ENCODE results near the gene MYBL2. TPM values are rescaled to one million over a fixed set of nuclear protein-coding genes. Genes with fewer than 3 reads are reported as not detected.

The MYBL2 gene
- total and polyA plus RNA-seq, 4 donors = 1.6 to 30.9 (median 1.9) TPM; not detected in 1

GRCh38 chr20:43755390-43755789, 88.5 kb downstream of the MYBL2 start:
- Histone ChIP-seq H3K4me3 (ENCODE audit: low read depth in 1 of 3, low read length in 3 of 3) (no peak overlapping the region), H3K27me3 (ENCODE audit: control insufficient read depth in 4 of 4, insufficient read depth in 4 of 4, low read length in 3 of 4) (peaks cover 0 to 4% (median 0%) of the 10 kb centered on the region in 4 donors), H3K9ac (ENCODE audit: low read depth in 1 of 2, low read length in 2 of 2) (no peak overlapping the region), H3K9me3 (ENCODE audit: control insufficient read depth in 4 of 4, low read length in 3 of 4) (no peaks in the 10 kb centered on the region), H3K36me3 (ENCODE audit: control insufficient read depth in 4 of 4, insufficient read depth in 3 of 4, low read depth in 1 of 4, low read length in 3 of 4) (no peaks in the 10 kb centered on the region), H3K27ac (ENCODE audit: low read depth in 1 of 2, low read length in 2 of 2) (no peak overlapping the region), H3K4me1 (ENCODE audit: control insufficient read depth in 4 of 4, insufficient read depth in 4 of 4, low read length in 3 of 4) (no peaks in the 10 kb centered on the region)
- TF ChIP-seq SP1 (IDR thresholded peaks at IDR 0.05) = no peak
- no peak for TF ChIP-seq YY1 (IDR thresholded peaks at IDR 0.05)
- TF ChIP-seq MAX (IDR thresholded peaks at IDR 0.05) = no peak
- no peak for TF ChIP-seq EGR1 (IDR thresholded peaks at IDR 0.05; ENCODE audit: low read depth in 2 of 2)
- no peak for TF ChIP-seq RAD21 (IDR thresholded peaks at IDR 0.05)
- TF ChIP-seq RXRA (IDR thresholded peaks at IDR 0.05) = no peak
- no peak for TF ChIP-seq FOXA2 (IDR thresholded peaks at IDR 0.05)
- no peak for TF ChIP-seq JUND (IDR thresholded peaks at IDR 0.05)
- TF ChIP-seq REST (IDR thresholded peaks at IDR 0.05) = no peak
- no peak for TF ChIP-seq ATF3 (IDR thresholded peaks at IDR 0.05)
- no peak for TF ChIP-seq GABPA (IDR thresholded peaks at IDR 0.05 in 1 of 2, conservative IDR thresholded peaks at IDR 0.05 in 1 of 2)
- TF ChIP-seq HNF4G (IDR thresholded peaks at IDR 0.05) = no peak
- no peak for TF ChIP-seq ZBTB33 (IDR thresholded peaks at IDR 0.05)
- no peak for TF ChIP-seq HNF4A (conservative IDR thresholded peaks at IDR 0.05)
- no peak for DNase-seq (ENCODE audit: low spot score)
- 89% methylated on average over 7 of the region's 7 CpGs for WGBS

- TF ChIP-seq NR2F2 (IDR thresholded peaks at IDR 0.05) = no peak
- TF ChIP-seq YY1 (IDR thresholded peaks at IDR 0.05) = no peak
- TF ChIP-seq GABPA (IDR thresholded peaks at IDR 0.05 in 1 of 2, conservative IDR thresholded peaks at IDR 0.05 in 1 of 2) = no peak
- no peak for TF ChIP-seq FOXA1 (IDR thresholded peaks at IDR 0.05)
- TF ChIP-seq FOXA2 (IDR thresholded peaks at IDR 0.05) = no peak
- TF ChIP-seq ATF3 (IDR thresholded peaks at IDR 0.05) = no peak
- no peak for TF ChIP-seq CTCF (IDR thresholded peaks at IDR 0.05; ENCODE audit: low read depth, low read length, missing input control)
- no peak for TF ChIP-seq JUND (IDR thresholded peaks at IDR 0.05)
- no peak for TF ChIP-seq EGR1 (IDR thresholded peaks at IDR 0.05; ENCODE audit: low read depth in 2 of 2)
- no peak for TF ChIP-seq HNF4G (IDR thresholded peaks at IDR 0.05)
- TF ChIP-seq MAX (IDR thresholded peaks at IDR 0.05) = no peak
- TF ChIP-seq TAF1 (conservative IDR thresholded peaks at IDR 0.05) = no peak
- no peak for TF ChIP-seq RAD21 (IDR thresholded peaks at IDR 0.05)
- no peak for TF ChIP-seq RXRA (IDR thresholded peaks at IDR 0.05)
- no peak for TF ChIP-seq SP1 (IDR thresholded peaks at IDR 0.05)
- no peak for TF ChIP-seq HNF4A (conservative IDR thresholded peaks at IDR 0.05)
- TF ChIP-seq ZBTB33 (IDR thresholded peaks at IDR 0.05) = no peak
- H3K27ac ChIP-seq (ENCODE audit: low read depth in 1 of 2, low read length in 2 of 2) = no peak overlapping the region
- no peak for DNase-seq (ENCODE audit: low spot score)
- peaks cover 0 to 4% (median 0%) of the 10 kb centered on the region in 4 donors for H3K27me3 ChIP-seq (ENCODE audit: control insufficient read depth in 4 of 4, insufficient read depth in 4 of 4, low read length in 3 of 4)
- no peaks in the 10 kb centered on the region for H3K4me1 ChIP-seq (ENCODE audit: control insufficient read depth in 4 of 4, insufficient read depth in 4 of 4, low read length in 3 of 4)
- 76% methylated on average over 8 of the region's 8 CpGs for WGBS
- H3K9ac ChIP-seq (ENCODE audit: low read depth in 1 of 2, low read length in 2 of 2) = no peak overlapping the region
- H3K36me3 ChIP-seq (ENCODE audit: control insufficient read depth in 4 of 4, insufficient read depth in 3 of 4, low read depth in 1 of 4, low read length in 3 of 4) = no peaks in the 10 kb centered on the region
- no peaks in the 10 kb centered on the region for H3K9me3 ChIP-seq (ENCODE audit: control insufficient read depth in 4 of 4, low read length in 3 of 4)
- H3K4me3 ChIP-seq (ENCODE audit: low read depth in 1 of 3, low read length in 3 of 3) = no peak overlapping the region
These were observed 88.9 kb downstream of the MYBL2 start for GRCh38 chr20:43755851-43756250.
